A549 (cell line): ENCODE results near the gene ZNF132. TPM values are rescaled to one million over a fixed set of nuclear protein-coding genes. Genes with fewer than 3 reads are reported as not detected.

Experiments used
- ATAC-seq, 2 experiments: fragments of 200-7000 bp in 1 of 2; fragments of >200 bp in 1 of 2; cut with Nextera tagmentation in 1 of 2; cut with Tn5 transposase in 1 of 2; 3 replicates each; pipeline versions ENCODE4 v1.8.0 to v1.9.1; 2018 to 2020; ENCODE audit warnings: mild to moderate bottlenecking in 1 of 2, moderate library complexity in 1 of 2
- CTCF ChIA-PET: fragments of 300-600 bp; sonication (Branson Sonifier 250); formaldehyde crosslinking; extraction: SDS; loops from one replicate; lab custom pipeline; 2021; ENCODE audit warnings: antibody characterized with exemption, inconsistent platforms; lab: Yijun Ruan, JAX
- POLR2A ChIA-PET: fragments of 350-600 bp; formaldehyde crosslinking; extraction: SDS; loops from one replicate; lab custom pipeline; 2021; ENCODE audit warnings: antibody characterized with exemption, inconsistent platforms; lab: Yijun Ruan, JAX
- DNase-seq, 2 experiments: peaks; one replicate each; pipeline versions ENCODE4 v3.0.0 to v3.0.0-alpha.2; 2011 to 2016; ENCODE audit warnings: low read depth in 1 of 2, low spot score in 1 of 2
- FAIRE-seq: peaks from 2 replicates; lab custom pipeline; 2011; peaks lifted over from hg19 to GRCh38; lab: Jason Lieb, UNC
- H3K27ac ChIP-seq, 2 experiments: fragments of >200 bp; sonication (Bioruptor Twin); formaldehyde crosslinking; 3 replicates each; pipeline ENCODE4 v1.5.1; 2016 to 2017
- H3K4me1 ChIP-seq: fragments of >200 bp; sonication (Bioruptor Twin); formaldehyde crosslinking; 3 replicates; pipeline ENCODE4 v1.6.1; 2016
- H3K4me2 ChIP-seq: fragments of >200 bp; sonication (Bioruptor Twin); formaldehyde crosslinking; 3 replicates; pipeline ENCODE4 v1.6.1; 2016
- H3K4me3 ChIP-seq: fragments of >200 bp; sonication (Bioruptor Twin); formaldehyde crosslinking; 3 replicates; pipeline ENCODE4 v1.5.1; 2016
- H3K9me3 ChIP-seq: fragments of >200 bp; sonication (Bioruptor Twin); formaldehyde crosslinking; 3 replicates; pipeline ENCODE4 v1.6.1; 2016
- BHLHE40 ChIP-seq: IDR thresholded peaks from 2 replicates; pipeline ENCODE4 v1.6.1; 2012; ENCODE audit warnings: low read depth, low read length, inconsistent platforms
- EHF ChIP-seq: fragments of 250-450 bp; sonication (Bioruptor Pico); IDR thresholded peaks from 2 replicates; pipeline ENCODE4 v1.5.0; 2020; ENCODE audit warnings: mild to moderate bottlenecking
- EHMT2 ChIP-seq: fragments of 200-600 bp; sonication (generic); IDR thresholded peaks from 2 replicates; pipeline ENCODE4 v1.6.1; 2016; ENCODE audit warnings: antibody characterized with exemption, low read depth, mild to moderate bottlenecking, moderate library complexity
- FOSB ChIP-seq: fragments of 250-450 bp; sonication (Bioruptor Pico); IDR thresholded peaks from 2 replicates; pipeline ENCODE4 v1.5.0; 2020; ENCODE audit warnings: mild to moderate bottlenecking, moderate library complexity
- FOXS1 ChIP-seq: fragments of 250-450 bp; sonication (Bioruptor Pico); IDR thresholded peaks from 2 replicates; pipeline ENCODE4 v1.5.0; 2020; ENCODE audit warnings: mild to moderate bottlenecking, moderate library complexity
- HOXA7 ChIP-seq: fragments of 250-450 bp; sonication (Bioruptor Pico); IDR thresholded peaks from 2 replicates; pipeline ENCODE4 v1.5.0; 2020; ENCODE audit warnings: mild to moderate bottlenecking, moderate library complexity
- JUNB ChIP-seq: fragments of >200 bp; sonication (Bioruptor Twin); formaldehyde crosslinking; IDR thresholded peaks from 2 replicates; pipeline ENCODE4 v1.6.1; 2016
- NPAS2 ChIP-seq: fragments of 250-450 bp; sonication (Bioruptor Pico); IDR thresholded peaks from 2 replicates; pipeline ENCODE4 v1.8.0; 2022; ENCODE audit warnings: mild to moderate bottlenecking, moderate library complexity, borderline replicate concordance
- NR3C1 ChIP-seq: fragments of >200 bp; sonication (Bioruptor Twin); formaldehyde crosslinking; IDR thresholded peaks from 3 replicates; pipeline ENCODE4 v1.6.1; 2017
- POLR2A ChIP-seq: IDR thresholded peaks from 2 replicates; pipeline ENCODE4 v1.6.1; 2012; ENCODE audit warnings: mild to moderate bottlenecking, low read length
- RAD21 ChIP-seq, 2 experiments: fragments of >200 bp in 1 of 2; sonication (Bioruptor Twin) in 1 of 2; formaldehyde crosslinking in 1 of 2; IDR thresholded peaks in 1 of 2; conservative IDR thresholded peaks in 1 of 2; 2 replicates in 1 of 2; 3 replicates in 1 of 2; pipeline ENCODE4 v1.6.1; 2012 to 2018; ENCODE audit warnings: inconsistent platforms in 1 of 2
- RARB ChIP-seq: fragments of 250-450 bp; sonication (Bioruptor Pico); IDR thresholded peaks from 2 replicates; pipeline ENCODE4 v1.8.0; 2021; ENCODE audit warnings: mild to moderate bottlenecking, moderate library complexity
- ZC3H11A ChIP-seq: fragments of 450-650 bp; IDR thresholded peaks from 2 replicates; pipeline ENCODE4 v1.6.1; 2014; ENCODE audit warnings: antibody characterized with exemption, mild to moderate bottlenecking
- ZFP36 ChIP-seq: fragments of 450-650 bp; IDR thresholded peaks from 2 replicates; pipeline ENCODE4 v1.6.1; 2014; ENCODE audit warnings: borderline replicate concordance; ENCODE audit not compliant: partially characterized antibody
- ZNF302 ChIP-seq: fragments of 250-450 bp; sonication (Bioruptor Pico); IDR thresholded peaks from 2 replicates; pipeline ENCODE4 v1.9.0; 2021; ENCODE audit warnings: inconsistent platforms, mild to moderate bottlenecking, moderate library complexity
- ZSCAN20 ChIP-seq: fragments of 250-450 bp; sonication (Bioruptor Pico); IDR thresholded peaks from 2 replicates; pipeline ENCODE4 v1.8.0; 2022; ENCODE audit warnings: mild to moderate bottlenecking, moderate library complexity
- WGBS: methylation state at CpG from one replicate; pipeline ENCODE4 v1.1.6; 2017; ENCODE audit errors: missing lambda C conversion rate; 5-methylcytosine and 5-hydroxymethylcytosine counted together
- polyA plus RNA-seq, 4 experiments: library from polyadenylated mRNA; depleted of rRNA in 3 of 4; stranded (reverse); fragments of >200 nt; fragmentation: RNase III in 1 of 4; extraction: RNeasy Plus Mini Kit Qiagen cat#74134 plus additional on column Dnase treatment in 1 of 4; gene quantifications; 2 replicates in 3 of 4; 3 replicates in 1 of 4; pipeline ENCODE4 v1.2.3, GENCODE V29; 2011 to 2017
- TF ChIP-seq, protein P1 (sequence below): fragments of >200 bp; sonication (Bioruptor Twin); formaldehyde crosslinking; IDR thresholded peaks from 3 replicates; pipeline ENCODE4 v1.5.1; 2016
- TF ChIP-seq, protein P2 (sequence below): IDR thresholded peaks from 2 replicates; pipeline ENCODE4 v1.6.1; 2012
- TF ChIP-seq, protein P3 (sequence below): fragments of >200 bp; sonication (Bioruptor Twin); formaldehyde crosslinking; IDR thresholded peaks from 2 replicates; pipeline ENCODE4 v1.6.1; 2016
- TF ChIP-seq, protein P4 (sequence below): fragments of 250-450 bp; sonication (Bioruptor Pico); IDR thresholded peaks from 2 replicates; pipeline ENCODE4 v1.5.0; 2021; ENCODE audit warnings: mild to moderate bottlenecking, moderate library complexity, borderline replicate concordance
- TF ChIP-seq, protein P5 (sequence below): IDR thresholded peaks from 2 replicates; pipeline ENCODE4 v1.6.1; 2012
- TF ChIP-seq, protein P6 (sequence below): fragments of 450-650 bp; IDR thresholded peaks from 2 replicates; pipeline ENCODE4 v1.6.1; 2014; ENCODE audit warnings: antibody characterized with exemption

Gene ZNF132
- polyA plus RNA-seq, 2 of the 4 experiments (the other 2 are of a cell fraction): 0.05 to 0.16 TPM

DNA sequence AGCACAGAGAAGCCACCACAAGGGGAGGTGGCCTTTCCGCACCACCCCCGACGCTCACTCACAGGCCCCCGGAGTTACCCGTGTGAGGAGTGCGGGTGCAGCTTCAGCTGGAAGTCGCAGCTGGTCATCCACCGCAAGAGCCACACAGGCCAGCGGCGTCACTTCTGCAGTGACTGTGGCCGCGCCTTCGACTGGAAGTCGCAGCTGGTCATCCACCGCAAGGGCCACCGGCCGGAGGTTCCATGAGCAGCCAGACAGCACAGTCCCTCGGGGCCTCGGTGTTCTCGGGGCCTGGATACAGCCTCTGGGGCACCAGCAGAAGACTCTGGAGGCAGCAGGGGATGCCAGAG is 40.5 kb upstream of the ZNF132 start:
- H3K27ac ChIP-seq: no peak overlapping the region
- peaks cover 8% of the 10 kb centered on the region; the same call in 2 of the 3 replicates for H3K4me1 ChIP-seq
- no peak overlapping the region for H3K4me3 ChIP-seq
- TF ChIP-seq BHLHE40 (no peak), FOXS1 (CRISPR knock-in tag) (no peak), NR3C1 (no peak)
- DNase-seq (no peak), ATAC-seq (no peak), FAIRE-seq (no peak)
- H3K9me3 ChIP-seq: no peaks in the 10 kb centered on the region
- WGBS: 94% methylated on average over 20 of the region's 20 CpGs
- ChIA-PET CTCF (interaction anchor here (0.7 to 3.2 kb wide), 3 partner anchors 9 to 109 kb away, joined by 3 to 24 read pairs (median 4); partner anchors contain the start of gene ZBTB45), POLR2A (no interaction called here)
- H3K4me2 ChIP-seq: no peak overlapping the region

DNA sequence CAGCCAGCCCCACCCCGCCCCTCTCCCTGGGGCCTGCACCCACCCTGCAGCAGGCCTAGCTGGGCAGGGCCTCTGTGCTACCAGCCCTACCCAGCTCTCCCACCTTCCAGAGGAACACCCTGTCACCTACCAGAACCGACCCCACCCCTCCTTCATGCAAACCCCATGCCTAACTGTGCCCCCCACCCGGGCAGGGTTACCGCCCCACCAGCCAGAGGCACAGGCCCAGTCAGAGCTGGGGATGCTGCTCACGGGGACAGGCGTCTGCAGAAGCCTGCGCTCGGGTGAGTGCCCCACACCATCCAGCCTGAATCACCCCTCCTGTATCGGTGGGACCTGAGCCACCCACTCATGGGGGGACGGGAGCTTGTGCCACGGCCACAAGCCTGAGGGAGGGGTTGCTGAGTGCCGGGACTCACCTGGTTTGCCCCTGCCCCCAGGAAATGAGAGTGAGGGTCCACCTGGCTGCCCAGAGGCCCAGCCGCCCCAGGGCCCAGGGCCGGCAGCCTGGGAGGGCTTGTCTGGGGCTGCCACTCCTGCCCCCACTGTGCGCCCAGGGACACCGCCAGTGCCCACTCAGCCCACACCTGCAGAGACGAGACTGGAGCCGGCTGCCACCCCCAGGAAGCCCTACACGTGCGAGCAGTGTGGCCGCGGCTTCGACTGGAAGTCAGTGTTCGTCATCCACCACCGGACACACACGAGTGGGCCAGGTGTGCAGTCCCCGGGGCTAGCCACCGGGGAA is 40.0 kb upstream of the ZNF132 start:
- TF ChIP-seq POLR2A (no peak), RARB (CRISPR knock-in tag) (no peak), ZNF302 (CRISPR knock-in tag) (no peak), HOXA7 (CRISPR knock-in tag) (no peak), ZSCAN20 (CRISPR knock-in tag) (no peak), EHMT2 (no peak), ZC3H11A (no peak), ZFP36 (no peak), NPAS2 (CRISPR knock-in tag) (no peak), RAD21 (conservative IDR thresholded peaks at IDR 0.05 in 1 of 2, IDR thresholded peaks at IDR 0.05 in 1 of 2) (no peak), EHF (CRISPR knock-in tag) (no peak), JUNB (no peak), FOSB (CRISPR knock-in tag) (no peak)
- TF ChIP-seq, protein P1, sequence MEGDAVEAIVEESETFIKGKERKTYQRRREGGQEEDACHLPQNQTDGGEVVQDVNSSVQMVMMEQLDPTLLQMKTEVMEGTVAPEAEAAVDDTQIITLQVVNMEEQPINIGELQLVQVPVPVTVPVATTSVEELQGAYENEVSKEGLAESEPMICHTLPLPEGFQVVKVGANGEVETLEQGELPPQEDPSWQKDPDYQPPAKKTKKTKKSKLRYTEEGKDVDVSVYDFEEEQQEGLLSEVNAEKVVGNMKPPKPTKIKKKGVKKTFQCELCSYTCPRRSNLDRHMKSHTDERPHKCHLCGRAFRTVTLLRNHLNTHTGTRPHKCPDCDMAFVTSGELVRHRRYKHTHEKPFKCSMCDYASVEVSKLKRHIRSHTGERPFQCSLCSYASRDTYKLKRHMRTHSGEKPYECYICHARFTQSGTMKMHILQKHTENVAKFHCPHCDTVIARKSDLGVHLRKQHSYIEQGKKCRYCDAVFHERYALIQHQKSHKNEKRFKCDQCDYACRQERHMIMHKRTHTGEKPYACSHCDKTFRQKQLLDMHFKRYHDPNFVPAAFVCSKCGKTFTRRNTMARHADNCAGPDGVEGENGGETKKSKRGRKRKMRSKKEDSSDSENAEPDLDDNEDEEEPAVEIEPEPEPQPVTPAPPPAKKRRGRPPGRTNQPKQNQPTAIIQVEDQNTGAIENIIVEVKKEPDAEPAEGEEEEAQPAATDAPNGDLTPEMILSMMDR: no peak
- TF ChIP-seq, protein P2, sequence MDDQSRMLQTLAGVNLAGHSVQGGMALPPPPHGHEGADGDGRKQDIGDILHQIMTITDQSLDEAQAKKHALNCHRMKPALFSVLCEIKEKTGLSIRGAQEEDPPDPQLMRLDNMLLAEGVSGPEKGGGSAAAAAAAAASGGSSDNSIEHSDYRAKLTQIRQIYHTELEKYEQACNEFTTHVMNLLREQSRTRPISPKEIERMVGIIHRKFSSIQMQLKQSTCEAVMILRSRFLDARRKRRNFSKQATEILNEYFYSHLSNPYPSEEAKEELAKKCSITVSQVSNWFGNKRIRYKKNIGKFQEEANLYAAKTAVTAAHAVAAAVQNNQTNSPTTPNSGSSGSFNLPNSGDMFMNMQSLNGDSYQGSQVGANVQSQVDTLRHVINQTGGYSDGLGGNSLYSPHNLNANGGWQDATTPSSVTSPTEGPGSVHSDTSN: no peak
- TF ChIP-seq, protein P3, sequence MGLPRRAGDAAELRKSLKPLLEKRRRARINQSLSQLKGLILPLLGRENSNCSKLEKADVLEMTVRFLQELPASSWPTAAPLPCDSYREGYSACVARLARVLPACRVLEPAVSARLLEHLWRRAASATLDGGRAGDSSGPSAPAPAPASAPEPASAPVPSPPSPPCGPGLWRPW: no peak
- TF ChIP-seq, protein P4, sequence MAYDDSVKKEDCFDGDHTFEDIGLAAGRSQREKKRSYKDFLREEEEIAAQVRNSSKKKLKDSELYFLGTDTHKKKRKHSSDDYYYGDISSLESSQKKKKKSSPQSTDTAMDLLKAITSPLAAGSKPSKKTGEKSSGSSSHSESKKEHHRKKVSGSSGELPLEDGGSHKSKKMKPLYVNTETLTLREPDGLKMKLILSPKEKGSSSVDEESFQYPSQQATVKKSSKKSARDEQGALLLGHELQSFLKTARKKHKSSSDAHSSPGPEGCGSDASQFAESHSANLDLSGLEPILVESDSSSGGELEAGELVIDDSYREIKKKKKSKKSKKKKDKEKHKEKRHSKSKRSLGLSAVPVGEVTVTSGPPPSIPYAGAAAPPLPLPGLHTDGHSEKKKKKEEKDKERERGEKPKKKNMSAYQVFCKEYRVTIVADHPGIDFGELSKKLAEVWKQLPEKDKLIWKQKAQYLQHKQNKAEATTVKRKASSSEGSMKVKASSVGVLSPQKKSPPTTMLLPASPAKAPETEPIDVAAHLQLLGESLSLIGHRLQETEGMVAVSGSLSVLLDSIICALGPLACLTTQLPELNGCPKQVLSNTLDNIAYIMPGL (CRISPR knock-in tag): no peak
- TF ChIP-seq, protein P5, sequence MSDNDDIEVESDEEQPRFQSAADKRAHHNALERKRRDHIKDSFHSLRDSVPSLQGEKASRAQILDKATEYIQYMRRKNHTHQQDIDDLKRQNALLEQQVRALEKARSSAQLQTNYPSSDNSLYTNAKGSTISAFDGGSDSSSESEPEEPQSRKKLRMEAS: no peak
- TF ChIP-seq, protein P6, sequence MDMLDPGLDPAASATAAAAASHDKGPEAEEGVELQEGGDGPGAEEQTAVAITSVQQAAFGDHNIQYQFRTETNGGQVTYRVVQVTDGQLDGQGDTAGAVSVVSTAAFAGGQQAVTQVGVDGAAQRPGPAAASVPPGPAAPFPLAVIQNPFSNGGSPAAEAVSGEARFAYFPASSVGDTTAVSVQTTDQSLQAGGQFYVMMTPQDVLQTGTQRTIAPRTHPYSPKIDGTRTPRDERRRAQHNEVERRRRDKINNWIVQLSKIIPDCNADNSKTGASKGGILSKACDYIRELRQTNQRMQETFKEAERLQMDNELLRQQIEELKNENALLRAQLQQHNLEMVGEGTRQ: no peak
- TF ChIP-seq, all 56 proteins: peak for 0
- no peak for FAIRE-seq

More for the DNA sequence above, 40.0 kb upstream of the ZNF132 start:
- ChIA-PET CTCF (interaction anchor here (0.7 to 3.2 kb wide), 5 partner anchors 10 to 109 kb away, joined by 3 to 24 read pairs (median 4); partner anchors contain the start of gene ZBTB45), POLR2A (no interaction called here)
- 88% methylated on average over 27 of the region's 28 CpGs for WGBS
- H3K4me3 ChIP-seq: no peak overlapping the region
- no peak overlapping the region for H3K27ac ChIP-seq
- no peaks in the 10 kb centered on the region for H3K9me3 ChIP-seq
- no peak for DNase-seq
- H3K4me2 ChIP-seq: no peak overlapping the region
- H3K4me1 ChIP-seq: peaks cover 12% of the 10 kb centered on the region; the same call in 2 of the 3 replicates
- ATAC-seq: no peak
